Fibroblast of lung (primary cell): ENCODE results near the gene GLP2R.

Experiments used
- EZH2 ChIP-seq: IDR thresholded peaks from 2 replicates; pipeline ENCODE4 v1.5.1; 2012; ENCODE audit warnings: low read length, control low read depth, mild to moderate bottlenecking; ENCODE audit errors: missing control alignments
- TF ChIP-seq, protein P1 (sequence below), 2 donors: IDR thresholded peaks in 1 of 2; conservative IDR thresholded peaks in 1 of 2; 1 replicate in 1 of 2; 2 replicates in 1 of 2; pipeline ENCODE4 v1.5.1; 2011 to 2012; ENCODE audit warnings: low read length in 2 of 2, control low read depth in 1 of 2, inconsistent platforms in 1 of 2, low read depth in 1 of 2, mild to moderate bottlenecking in 1 of 2

DNA sequence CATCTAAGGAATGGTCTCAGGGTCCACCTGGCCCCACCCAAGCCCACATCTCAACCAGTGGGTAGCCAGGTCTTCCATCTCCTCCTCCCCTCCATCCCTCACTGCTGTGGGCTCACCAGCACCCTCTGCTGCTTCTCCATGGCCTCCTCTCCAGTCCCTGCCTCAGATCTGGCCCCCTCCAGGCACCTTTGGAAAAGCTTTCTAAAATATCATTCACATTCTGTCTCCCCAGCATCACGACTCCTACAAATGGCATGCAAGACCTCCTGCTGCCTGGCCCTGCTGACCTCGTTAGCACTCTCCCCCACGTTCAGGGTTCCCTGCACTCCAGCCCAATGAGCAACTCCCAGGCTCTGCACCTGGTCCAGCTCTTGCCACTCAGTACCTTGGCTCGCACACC, 13.7 kb downstream of the GLP2R start:
- TF ChIP-seq, protein P1, sequence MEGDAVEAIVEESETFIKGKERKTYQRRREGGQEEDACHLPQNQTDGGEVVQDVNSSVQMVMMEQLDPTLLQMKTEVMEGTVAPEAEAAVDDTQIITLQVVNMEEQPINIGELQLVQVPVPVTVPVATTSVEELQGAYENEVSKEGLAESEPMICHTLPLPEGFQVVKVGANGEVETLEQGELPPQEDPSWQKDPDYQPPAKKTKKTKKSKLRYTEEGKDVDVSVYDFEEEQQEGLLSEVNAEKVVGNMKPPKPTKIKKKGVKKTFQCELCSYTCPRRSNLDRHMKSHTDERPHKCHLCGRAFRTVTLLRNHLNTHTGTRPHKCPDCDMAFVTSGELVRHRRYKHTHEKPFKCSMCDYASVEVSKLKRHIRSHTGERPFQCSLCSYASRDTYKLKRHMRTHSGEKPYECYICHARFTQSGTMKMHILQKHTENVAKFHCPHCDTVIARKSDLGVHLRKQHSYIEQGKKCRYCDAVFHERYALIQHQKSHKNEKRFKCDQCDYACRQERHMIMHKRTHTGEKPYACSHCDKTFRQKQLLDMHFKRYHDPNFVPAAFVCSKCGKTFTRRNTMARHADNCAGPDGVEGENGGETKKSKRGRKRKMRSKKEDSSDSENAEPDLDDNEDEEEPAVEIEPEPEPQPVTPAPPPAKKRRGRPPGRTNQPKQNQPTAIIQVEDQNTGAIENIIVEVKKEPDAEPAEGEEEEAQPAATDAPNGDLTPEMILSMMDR (conservative IDR thresholded peaks at IDR 0.05 in 1 of 2, IDR thresholded peaks at IDR 0.05 in 1 of 2; ENCODE audit: low read depth in 1 of 2, low read length in 2 of 2): no peak
- TF ChIP-seq EZH2: no peak
